GM10266 (cell line): ENCODE measurements around the gene GOLGA7B.
"Not testable (repeated sequence)": the region's sequence is repeated elsewhere in the genome, so short reads cannot be mapped to it uniquely, and the experiment has no call there.

ENCODE experiments used
- DNase-seq: peaks from one replicate; pipeline ENCODE4 v3.0.0; 2012; ENCODE audit errors: extremely low spot score
- TF ChIP-seq, protein P1 (sequence below): IDR thresholded peaks from 2 replicates; pipeline ENCODE4 v1.5.1; 2012; ENCODE audit warnings: mild to moderate bottlenecking, low read depth; ENCODE audit not compliant: control insufficient read depth, insufficient read depth; ENCODE audit errors: missing control alignments

The GOLGA7B gene

DNA sequence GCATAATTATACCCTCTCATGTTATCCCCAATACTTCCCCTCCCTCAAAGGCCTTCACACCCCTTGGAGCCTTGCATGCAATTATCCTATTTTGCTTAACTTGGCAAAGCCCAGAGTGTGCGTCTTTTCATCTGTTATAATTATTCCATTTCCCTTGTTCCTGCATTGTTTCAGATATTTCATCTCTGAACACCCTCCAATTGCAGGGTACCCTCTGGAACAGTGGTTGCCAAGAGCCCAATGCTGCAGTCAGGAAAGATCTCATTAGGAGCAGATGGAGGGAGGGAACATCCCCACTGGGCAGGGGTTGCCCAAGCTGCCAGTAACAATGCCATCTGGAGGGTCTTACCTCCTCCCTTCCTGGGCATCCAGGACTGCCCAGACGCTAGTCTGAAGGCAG, 18.4 kb upstream of the GOLGA7B start:
- no peak for DNase-seq
- TF ChIP-seq, protein P1, sequence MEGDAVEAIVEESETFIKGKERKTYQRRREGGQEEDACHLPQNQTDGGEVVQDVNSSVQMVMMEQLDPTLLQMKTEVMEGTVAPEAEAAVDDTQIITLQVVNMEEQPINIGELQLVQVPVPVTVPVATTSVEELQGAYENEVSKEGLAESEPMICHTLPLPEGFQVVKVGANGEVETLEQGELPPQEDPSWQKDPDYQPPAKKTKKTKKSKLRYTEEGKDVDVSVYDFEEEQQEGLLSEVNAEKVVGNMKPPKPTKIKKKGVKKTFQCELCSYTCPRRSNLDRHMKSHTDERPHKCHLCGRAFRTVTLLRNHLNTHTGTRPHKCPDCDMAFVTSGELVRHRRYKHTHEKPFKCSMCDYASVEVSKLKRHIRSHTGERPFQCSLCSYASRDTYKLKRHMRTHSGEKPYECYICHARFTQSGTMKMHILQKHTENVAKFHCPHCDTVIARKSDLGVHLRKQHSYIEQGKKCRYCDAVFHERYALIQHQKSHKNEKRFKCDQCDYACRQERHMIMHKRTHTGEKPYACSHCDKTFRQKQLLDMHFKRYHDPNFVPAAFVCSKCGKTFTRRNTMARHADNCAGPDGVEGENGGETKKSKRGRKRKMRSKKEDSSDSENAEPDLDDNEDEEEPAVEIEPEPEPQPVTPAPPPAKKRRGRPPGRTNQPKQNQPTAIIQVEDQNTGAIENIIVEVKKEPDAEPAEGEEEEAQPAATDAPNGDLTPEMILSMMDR, result no peak

DNA sequence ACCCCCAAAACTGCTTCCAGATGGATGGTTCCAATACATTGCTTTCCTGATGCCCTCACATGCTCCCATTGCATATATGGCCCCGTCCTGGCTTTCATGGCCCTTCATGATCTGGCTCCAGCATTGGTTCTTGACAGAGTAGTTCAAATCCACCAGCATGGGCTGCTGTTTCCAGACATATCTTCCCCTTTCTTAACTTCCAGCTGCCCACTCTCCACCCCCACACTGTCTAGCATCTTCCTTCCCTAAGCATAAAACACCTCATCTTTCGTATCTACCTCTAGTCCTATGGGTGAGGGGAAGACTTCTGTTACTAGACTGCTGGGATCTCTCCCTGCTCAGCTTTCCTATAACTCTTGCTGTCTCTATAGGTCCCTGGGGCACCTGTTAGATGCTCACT, 13.2 kb upstream of the GOLGA7B start:
- TF ChIP-seq, protein P1, result no peak
- no peak for DNase-seq

DNA sequence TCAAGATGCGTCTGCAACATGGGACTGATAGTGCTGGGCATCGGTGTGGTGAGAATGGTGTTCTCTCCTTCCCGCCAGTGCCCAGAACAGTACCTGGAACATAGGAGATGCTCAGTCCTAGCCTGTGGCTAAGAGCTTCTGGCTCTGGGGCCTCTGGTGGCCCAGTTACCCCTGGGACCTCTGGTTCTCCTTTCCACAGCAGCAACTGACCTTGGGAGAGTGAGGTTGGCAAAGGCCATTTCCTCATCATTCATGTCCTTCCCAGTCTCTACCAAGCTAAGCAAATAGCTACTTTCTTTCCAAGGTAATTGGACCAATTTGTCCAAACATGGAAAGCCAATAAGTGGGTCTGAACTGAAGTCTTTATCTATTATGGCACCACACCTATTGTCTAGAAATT, 11.6 kb upstream of the GOLGA7B start:
- DNase-seq, result no peak
- TF ChIP-seq, protein P1, result no peak

DNA sequence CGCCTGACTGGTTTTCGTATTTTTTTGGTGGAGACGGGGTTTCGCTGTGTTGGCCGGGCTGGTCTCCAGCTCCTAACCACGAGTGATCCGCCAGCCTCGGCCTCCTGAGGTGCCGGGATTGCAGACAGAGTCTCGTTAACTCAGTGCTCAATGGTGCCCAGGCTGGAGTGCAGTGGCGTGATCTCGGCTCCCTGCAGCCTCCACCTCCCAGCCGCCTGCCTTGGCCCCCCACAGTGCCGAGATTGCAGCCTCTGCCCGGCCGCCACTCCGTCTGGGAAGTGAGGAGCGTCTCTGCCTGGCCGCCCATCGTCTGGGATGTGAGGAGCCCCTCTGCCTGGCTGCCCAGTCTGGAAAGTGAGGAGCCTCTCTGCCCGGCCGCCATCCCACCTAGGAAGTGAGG, 8.5 kb upstream of the GOLGA7B start:
- DNase-seq, result not testable (repeated sequence)

DNA sequence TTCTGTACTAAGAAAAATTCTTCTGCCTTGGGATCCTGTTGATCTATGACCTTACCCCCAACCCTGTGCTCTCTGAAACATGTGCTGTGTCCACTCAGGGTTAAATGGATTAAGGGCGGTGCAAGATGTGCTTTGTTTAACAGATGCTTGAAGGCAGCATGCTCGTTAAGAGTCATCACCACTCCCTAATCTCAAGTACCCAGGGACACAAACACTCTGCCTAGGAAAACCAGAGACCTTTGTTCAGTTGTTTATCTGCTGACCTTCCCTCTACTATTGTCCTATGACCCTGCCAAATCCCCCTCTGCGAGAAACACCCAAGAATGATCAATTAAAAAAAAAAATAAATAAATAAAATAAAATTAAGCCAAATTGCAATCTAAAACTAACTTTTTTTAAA, 7.5 kb upstream of the GOLGA7B start:
- not testable (repeated sequence) for DNase-seq

GRCh38 chr10:97842656-97843280, 6.9 kb upstream of the GOLGA7B start:
- TF ChIP-seq, protein P1, result no peak
- no peak for DNase-seq

DNA sequence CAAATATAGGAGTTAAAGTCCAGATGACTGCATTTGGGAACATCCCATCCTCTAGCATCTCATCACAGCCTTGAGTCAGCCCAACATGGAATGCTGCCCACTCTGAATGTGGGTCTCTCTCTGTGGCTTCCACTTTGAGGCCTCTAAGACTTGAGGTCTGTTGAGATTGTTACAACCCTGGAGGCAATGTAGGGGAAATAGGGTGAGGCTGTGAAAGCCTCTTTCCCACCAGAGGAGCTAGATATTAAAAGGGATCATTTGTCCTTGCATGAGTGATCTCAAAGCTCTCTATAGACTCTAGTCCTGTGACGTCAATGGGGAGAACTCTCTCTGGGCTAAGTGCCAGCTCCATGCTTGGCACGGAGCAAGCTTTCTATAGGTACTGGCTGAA, 6.4 kb upstream of the GOLGA7B start:
- no peak for DNase-seq
- TF ChIP-seq, protein P1, result no peak

DNA sequence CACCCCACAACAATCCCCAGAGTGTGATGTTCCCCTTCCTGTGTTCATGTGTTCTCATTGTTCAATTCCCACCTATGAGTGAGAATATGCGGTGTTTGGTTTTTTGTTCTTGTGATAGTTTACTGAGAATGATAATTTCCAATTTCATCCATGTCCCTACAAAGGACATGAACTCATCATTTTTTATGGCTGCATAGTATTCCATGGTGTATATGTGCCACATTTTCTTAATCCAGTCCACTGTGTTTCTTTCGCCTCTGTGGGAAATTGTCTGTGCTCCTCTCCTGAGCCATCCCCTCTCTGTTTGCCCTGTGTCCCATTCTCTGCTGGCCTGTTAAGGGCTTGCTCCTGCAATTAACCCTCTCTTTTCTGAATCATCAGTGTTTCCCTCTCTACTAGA, 5.7 kb upstream of the GOLGA7B start:
- not testable (repeated sequence) for DNase-seq

- no peak for DNase-seq
- TF ChIP-seq, protein P1, result no peak
These were observed 5.0 kb upstream of the GOLGA7B start for GRCh38 chr10:97844678-97845077.
